ENCODE data around the gene ATAD1.
"Not testable (repeated sequence)": the region's sequence is repeated elsewhere in the genome, so short reads cannot be mapped to it uniquely, and the experiment has no call there.

ATAD1 gene

GRCh38 chr10:87817609-87818504 is at the start of gene ATAD1:
Gene ATAD1 (minus strand): TSS chr10:87818226. CDS start chr10:87814599, 3,627 bp downstream.
- Mint-ChIP-seq H3K4me1 (ENCODE audit: low read depth) (peaks cover 19% of the 10 kb centered on the region), H3K27ac (peak within 1 kb of the TSS; percentile 92), H3K36me3 (ENCODE audit: low read depth) (peaks cover 7% of the 10 kb centered on the region), H3K27me3 (no peaks in the 10 kb centered on the region), H3K4me3 (peak within 1 kb of the TSS; percentile 96), H3K9me3 (no peaks in the 10 kb centered on the region)
- intact Hi-C loops (cut with micrococcal nuclease), result no loop called here

DNA sequence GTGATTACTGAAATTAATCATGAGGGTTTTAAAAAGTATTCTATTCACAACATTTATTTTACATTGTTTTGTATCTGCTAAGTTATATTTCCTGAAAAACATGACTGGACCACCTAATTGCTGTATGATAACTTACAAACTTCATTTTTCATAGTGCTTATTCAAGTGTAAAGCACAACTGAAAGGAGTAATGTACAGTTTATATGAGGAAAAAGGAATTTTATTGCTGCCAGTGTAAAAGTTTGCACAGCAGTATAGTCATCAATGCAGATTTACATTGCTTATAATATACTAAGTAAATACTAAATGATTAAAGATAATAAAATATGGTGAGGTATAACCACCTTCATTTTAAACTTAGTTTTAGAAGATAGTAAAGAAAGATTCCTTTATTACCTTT is 49.4 kb upstream of the ATAD1 start:
- peak overlapping the region; percentile 60 for H3K4me3 Mint-ChIP-seq
- H3K27ac Mint-ChIP-seq, result peak overlapping the region; percentile 96
- H3K9me3 Mint-ChIP-seq, result no peaks in the 10 kb centered on the region
- no peaks in the 10 kb centered on the region for H3K27me3 Mint-ChIP-seq
- H3K4me1 Mint-ChIP-seq (ENCODE audit: low read depth), result peaks cover 21% of the 10 kb centered on the region
- peaks cover 47% of the 10 kb centered on the region for H3K36me3 Mint-ChIP-seq (ENCODE audit: low read depth)
- intact Hi-C loops (cut with micrococcal nuclease), result no loop called here

DNA sequence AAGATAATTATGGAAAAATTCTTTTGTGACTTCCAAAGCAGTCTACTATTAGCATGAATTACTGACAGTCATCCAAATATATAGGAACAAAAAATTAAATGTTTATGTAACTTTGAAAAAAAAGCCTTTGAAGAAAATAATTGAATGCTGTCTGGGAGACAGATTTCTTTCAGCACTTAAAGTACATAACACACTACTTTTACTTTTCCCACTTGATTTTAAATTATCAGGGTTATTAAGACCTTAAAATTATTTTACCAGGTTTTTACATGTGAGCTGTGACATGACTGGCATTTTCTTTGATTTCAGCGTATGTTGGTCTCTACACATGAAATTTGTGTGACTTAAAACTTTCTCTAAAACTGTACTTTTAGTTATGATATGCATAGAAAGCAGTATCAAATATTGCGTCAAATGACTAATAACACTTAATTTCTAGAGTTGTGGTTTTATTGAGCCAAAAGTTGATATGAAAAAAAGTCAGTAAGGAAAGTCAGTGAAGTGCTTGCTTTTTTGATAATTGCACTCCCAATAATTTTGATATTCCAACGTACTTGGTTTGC is 48.5 kb upstream of the ATAD1 start:
- H3K36me3 Mint-ChIP-seq (ENCODE audit: low read depth), result peaks cover 51% of the 10 kb centered on the region
- intact Hi-C loops (cut with micrococcal nuclease), result no loop called here
- no peaks in the 10 kb centered on the region for H3K9me3 Mint-ChIP-seq
- peak overlapping the region; percentile 99 for H3K4me3 Mint-ChIP-seq
- peaks cover 26% of the 10 kb centered on the region for H3K4me1 Mint-ChIP-seq (ENCODE audit: low read depth)
- peak overlapping the region; percentile 96 for H3K27ac Mint-ChIP-seq
- H3K27me3 Mint-ChIP-seq, result no peaks in the 10 kb centered on the region

DNA sequence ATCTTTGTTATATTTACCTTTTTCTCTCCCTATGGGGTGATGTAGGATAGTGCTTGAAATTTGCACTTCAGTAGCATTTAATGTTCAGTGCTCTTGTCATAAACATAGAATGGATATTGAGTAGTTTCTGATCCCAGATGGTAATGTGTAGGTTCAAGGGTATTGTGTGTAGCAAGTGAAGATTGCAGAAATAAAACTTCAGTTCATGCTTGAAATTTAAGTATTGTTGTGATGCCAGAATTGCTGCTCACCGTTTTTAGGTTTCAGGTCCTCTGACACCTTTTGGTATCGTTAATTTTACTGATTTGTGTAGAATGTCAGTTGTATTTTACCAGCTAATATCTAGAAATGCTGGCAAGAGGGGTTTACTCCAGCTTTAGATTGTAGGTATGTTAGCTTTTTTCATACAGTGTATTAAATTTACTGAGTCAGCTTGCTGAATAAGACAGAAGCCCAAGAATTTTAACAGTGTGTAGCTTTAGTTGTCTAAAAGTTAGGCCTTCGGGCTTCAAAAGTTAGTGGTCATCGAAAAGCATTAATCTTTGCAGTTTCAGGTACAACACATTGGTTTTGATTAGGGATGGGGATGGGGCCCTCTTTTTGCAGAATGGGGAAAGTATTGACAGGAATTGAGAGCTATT is 47.3 kb upstream of the ATAD1 start:
- H3K27me3 Mint-ChIP-seq, result no peaks in the 10 kb centered on the region
- peaks cover 30% of the 10 kb centered on the region for H3K4me1 Mint-ChIP-seq (ENCODE audit: low read depth)
- H3K9me3 Mint-ChIP-seq, result no peaks in the 10 kb centered on the region

GRCh38 chr10:87864496-87865059 is 46.6 kb upstream of the ATAD1 start:
- Mint-ChIP-seq H3K36me3 (ENCODE audit: low read depth) (peaks cover 43% of the 10 kb centered on the region), H3K9me3 (no peaks in the 10 kb centered on the region), H3K4me3 (peak overlapping the region; percentile 99), H3K4me1 (ENCODE audit: low read depth) (peaks cover 32% of the 10 kb centered on the region), H3K27me3 (no peaks in the 10 kb centered on the region), H3K27ac (peak overlapping the region; percentile 96)
- intact Hi-C loops (cut with micrococcal nuclease), result loop anchor here (5.0 kb wide), 2 partner anchors 253 to 688 kb away; no protein-coding TSS in a partner anchor

More for the DNA sequence above, 47.3 kb upstream of the ATAD1 start:
- Mint-ChIP-seq H3K4me3 (peak overlapping the region; percentile 99), H3K27ac (peak overlapping the region; percentile 96), H3K36me3 (ENCODE audit: low read depth) (peaks cover 43% of the 10 kb centered on the region)
- intact Hi-C loops (cut with micrococcal nuclease), result no loop called here

DNA sequence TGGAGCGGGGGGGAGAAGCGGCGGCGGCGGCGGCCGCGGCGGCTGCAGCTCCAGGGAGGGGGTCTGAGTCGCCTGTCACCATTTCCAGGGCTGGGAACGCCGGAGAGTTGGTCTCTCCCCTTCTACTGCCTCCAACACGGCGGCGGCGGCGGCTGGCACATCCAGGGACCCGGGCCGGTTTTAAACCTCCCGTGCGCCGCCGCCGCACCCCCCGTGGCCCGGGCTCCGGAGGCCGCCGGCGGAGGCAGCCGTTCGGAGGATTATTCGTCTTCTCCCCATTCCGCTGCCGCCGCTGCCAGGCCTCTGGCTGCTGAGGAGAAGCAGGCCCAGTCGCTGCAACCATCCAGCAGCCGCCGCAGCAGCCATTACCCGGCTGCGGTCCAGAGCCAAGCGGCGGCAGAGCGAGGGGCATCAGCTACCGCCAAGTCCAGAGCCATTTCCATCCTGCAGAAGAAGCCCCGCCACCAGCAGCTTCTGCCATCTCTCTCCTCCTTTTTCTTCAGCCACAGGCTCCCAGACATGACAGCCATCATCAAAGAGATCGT is 46.0 kb upstream of the ATAD1 start:
- Mint-ChIP-seq H3K4me3 (peak overlapping the region; percentile 99), H3K4me1 (ENCODE audit: low read depth) (peaks cover 28% of the 10 kb centered on the region), H3K36me3 (ENCODE audit: low read depth) (peaks cover 43% of the 10 kb centered on the region), H3K27ac (peak overlapping the region; percentile 96)
- intact Hi-C loops (cut with micrococcal nuclease), result loop anchor here (2.0 to 5.0 kb wide), 4 partner anchors 203 to 688 kb away; no protein-coding TSS in a partner anchor
- not testable (repeated sequence) for H3K27me3 Mint-ChIP-seq, H3K9me3 Mint-ChIP-seq

DNA sequence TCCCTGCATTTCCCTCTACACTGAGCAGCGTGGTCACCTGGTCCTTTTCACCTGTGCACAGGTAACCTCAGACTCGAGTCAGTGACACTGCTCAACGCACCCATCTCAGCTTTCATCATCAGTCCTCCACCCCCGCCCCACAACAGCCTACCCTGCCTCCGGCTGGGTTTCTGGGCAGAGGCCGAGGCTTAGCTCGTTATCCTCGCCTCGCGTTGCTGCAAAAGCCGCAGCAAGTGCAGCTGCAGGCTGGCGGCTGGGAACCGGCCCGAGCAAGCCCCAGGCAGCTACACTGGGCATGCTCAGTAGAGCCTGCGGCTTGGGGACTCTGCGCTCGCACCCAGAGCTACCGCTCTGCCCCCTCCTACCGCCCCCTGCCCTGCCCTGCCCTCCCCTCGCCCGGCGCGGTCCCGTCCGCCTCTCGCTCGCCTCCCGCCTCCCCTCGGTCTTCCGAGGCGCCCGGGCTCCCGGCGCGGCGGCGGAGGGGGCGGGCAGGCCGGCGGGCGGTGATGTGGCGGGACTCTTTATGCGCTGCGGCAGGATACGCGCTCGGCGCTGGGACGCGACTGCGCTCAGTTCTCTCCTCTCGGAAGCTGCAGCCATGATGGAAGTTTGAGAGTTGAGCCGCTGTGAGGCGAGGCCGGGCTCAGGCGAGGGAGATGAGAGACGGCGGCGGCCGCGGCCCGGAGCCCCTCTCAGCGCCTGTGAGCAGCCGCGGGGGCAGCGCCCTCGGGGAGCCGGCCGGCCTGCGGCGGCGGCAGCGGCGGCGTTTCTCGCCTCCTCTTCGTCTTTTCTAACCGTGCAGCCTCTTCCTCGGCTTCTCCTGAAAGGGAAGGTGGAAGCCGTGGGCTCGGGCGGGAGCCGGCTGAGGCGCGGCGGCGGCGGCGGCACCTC is 45.3 kb upstream of the ATAD1 start, which contains the start of the genes KLLN and PTEN:
Gene KLLN, minus strand, starts transcription at position 481 of the 891 bp plus-strand sequence. CDS start 1,046 bp downstream, outside the sequence.
Gene PTEN, plus strand, starts transcription at position 573 of the 891 bp plus-strand sequence. CDS start 845 bp downstream, outside the sequence.
- Mint-ChIP-seq H3K9me3 (no peaks in the 10 kb centered on the region), H3K36me3 (ENCODE audit: low read depth) (peaks cover 43% of the 10 kb centered on the region), H3K27me3 (no peaks in the 10 kb centered on the region), H3K27ac (peak within 1 kb of the TSS; percentile 96), H3K4me3 (peak within 1 kb of the TSS; percentile 99), H3K4me1 (ENCODE audit: low read depth) (peaks cover 28% of the 10 kb centered on the region)
- intact Hi-C loops (cut with micrococcal nuclease), result loop anchor here (2.0 to 5.0 kb wide), 4 partner anchors 204 to 689 kb away; no protein-coding TSS in a partner anchor

- H3K9me3 Mint-ChIP-seq, result no peaks in the 10 kb centered on the region
- peak overlapping the region; percentile 96 for H3K27ac Mint-ChIP-seq
- H3K4me3 Mint-ChIP-seq, result peak overlapping the region; percentile 99
- intact Hi-C loops (cut with micrococcal nuclease), result loop anchor here (2.0 to 5.0 kb wide), 4 partner anchors 204 to 690 kb away; no protein-coding TSS in a partner anchor
- peaks cover 28% of the 10 kb centered on the region for H3K4me1 Mint-ChIP-seq (ENCODE audit: low read depth)
- H3K27me3 Mint-ChIP-seq, result no peaks in the 10 kb centered on the region
- H3K36me3 Mint-ChIP-seq (ENCODE audit: low read depth), result peaks cover 43% of the 10 kb centered on the region
These were observed 44.6 kb upstream of the ATAD1 start for GRCh38 chr10:87862679-87863052.

DNA sequence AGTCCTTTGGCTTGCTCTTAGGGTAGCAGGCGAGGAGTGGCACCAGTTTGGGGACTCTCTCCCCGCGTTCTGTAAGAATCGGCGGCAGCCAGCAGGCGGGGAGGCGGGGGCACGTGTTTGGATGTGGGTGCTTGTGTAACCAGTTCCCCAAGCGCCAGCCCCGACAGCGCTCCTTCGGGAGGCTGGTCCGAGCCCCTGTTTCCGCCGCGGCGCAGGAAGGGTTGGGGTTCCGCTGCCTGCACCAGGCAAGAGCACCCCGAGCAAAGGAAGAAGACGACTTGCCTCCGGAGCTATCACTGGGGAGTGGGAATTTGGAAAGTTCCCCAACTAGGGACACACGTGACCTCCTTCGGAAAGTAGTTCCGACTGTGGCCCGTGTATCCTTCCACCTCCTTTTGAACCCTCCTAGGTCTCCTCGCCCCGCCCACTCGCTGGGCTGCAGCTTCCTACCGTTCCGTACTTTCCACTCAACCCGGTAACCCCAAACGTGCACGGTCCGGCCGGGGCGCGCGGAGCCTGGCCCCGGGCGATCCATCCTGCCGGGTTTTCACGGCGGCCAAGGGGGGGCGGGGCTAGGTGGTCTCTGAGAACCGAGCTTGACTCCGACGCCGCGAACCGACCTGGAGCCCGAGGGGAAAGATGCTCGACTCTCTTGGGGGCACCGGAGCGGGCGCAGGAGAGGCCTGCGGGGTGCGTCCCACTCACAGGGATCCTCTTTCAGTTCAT is 44.1 kb upstream of the ATAD1 start:
- intact Hi-C loops (cut with micrococcal nuclease), result loop anchor here (2.0 to 5.0 kb wide), 4 partner anchors 205 to 690 kb away; no protein-coding TSS in a partner anchor
- no peaks in the 10 kb centered on the region for H3K27me3 Mint-ChIP-seq
- H3K27ac Mint-ChIP-seq, result peak overlapping the region; percentile 96
- peaks cover 43% of the 10 kb centered on the region for H3K36me3 Mint-ChIP-seq (ENCODE audit: low read depth)
- H3K4me3 Mint-ChIP-seq, result peak overlapping the region; percentile 99
- peaks cover 28% of the 10 kb centered on the region for H3K4me1 Mint-ChIP-seq (ENCODE audit: low read depth)
- H3K9me3 Mint-ChIP-seq, result no peaks in the 10 kb centered on the region

DNA sequence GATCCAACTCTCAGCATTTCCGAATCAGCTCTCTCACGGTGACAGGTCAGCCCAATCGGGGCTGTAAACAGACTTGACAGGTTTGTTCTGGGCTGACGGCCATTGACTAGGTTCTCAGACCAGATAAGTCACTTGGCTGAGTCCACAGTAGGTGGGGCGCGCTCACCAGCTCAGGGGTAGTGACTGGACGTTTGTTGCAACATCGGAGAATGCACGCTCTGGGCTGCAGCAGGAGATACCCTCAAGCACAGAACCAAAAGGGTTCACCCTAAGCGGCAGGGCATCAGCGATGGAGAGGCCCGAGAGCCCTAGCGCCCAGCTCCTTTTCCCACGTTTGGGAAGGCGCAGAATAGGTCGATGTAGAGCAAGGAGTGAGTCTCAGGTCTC is 43.5 kb upstream of the ATAD1 start:
- H3K9me3 Mint-ChIP-seq, result no peaks in the 10 kb centered on the region
- peaks cover 39% of the 10 kb centered on the region for H3K36me3 Mint-ChIP-seq (ENCODE audit: low read depth)
- peak overlapping the region; percentile 96 for H3K27ac Mint-ChIP-seq
- peaks cover 28% of the 10 kb centered on the region for H3K4me1 Mint-ChIP-seq (ENCODE audit: low read depth)
- H3K27me3 Mint-ChIP-seq, result no peaks in the 10 kb centered on the region
- intact Hi-C loops (cut with micrococcal nuclease), result loop anchor here (5.0 kb wide), 2 partner anchors 256 to 691 kb away; no protein-coding TSS in a partner anchor
- H3K4me3 Mint-ChIP-seq, result peak overlapping the region; percentile 99

- Mint-ChIP-seq H3K27ac (peak overlapping the region; percentile 96), H3K4me3 (no peak overlapping the region), H3K9me3 (no peaks in the 10 kb centered on the region), H3K4me1 (ENCODE audit: low read depth) (peaks cover 28% of the 10 kb centered on the region), H3K27me3 (no peaks in the 10 kb centered on the region), H3K36me3 (ENCODE audit: low read depth) (peaks cover 37% of the 10 kb centered on the region)
- intact Hi-C loops (cut with micrococcal nuclease), result loop anchor here (1.0 to 5.0 kb wide), 3 partner anchors 256 to 691 kb away; no protein-coding TSS in a partner anchor
These were observed 42.9 kb upstream of the ATAD1 start for GRCh38 chr10:87860816-87861403.
